ENCODE results near the gene BBX.

- TF ChIP-seq, protein P1, sequence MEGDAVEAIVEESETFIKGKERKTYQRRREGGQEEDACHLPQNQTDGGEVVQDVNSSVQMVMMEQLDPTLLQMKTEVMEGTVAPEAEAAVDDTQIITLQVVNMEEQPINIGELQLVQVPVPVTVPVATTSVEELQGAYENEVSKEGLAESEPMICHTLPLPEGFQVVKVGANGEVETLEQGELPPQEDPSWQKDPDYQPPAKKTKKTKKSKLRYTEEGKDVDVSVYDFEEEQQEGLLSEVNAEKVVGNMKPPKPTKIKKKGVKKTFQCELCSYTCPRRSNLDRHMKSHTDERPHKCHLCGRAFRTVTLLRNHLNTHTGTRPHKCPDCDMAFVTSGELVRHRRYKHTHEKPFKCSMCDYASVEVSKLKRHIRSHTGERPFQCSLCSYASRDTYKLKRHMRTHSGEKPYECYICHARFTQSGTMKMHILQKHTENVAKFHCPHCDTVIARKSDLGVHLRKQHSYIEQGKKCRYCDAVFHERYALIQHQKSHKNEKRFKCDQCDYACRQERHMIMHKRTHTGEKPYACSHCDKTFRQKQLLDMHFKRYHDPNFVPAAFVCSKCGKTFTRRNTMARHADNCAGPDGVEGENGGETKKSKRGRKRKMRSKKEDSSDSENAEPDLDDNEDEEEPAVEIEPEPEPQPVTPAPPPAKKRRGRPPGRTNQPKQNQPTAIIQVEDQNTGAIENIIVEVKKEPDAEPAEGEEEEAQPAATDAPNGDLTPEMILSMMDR (conservative IDR thresholded peaks at IDR 0.05; ENCODE audit: low read depth, low read length), result no peak
- no peak for TF ChIP-seq EZH2 (IDR thresholded peaks at IDR 0.05; ENCODE audit: low read length, unreplicated experiment)
- no peak for TF ChIP-seq EZH2phosphoT487 (IDR thresholded peaks at IDR 0.05; ENCODE audit: borderline replicate concordance, low read length)
Observed at GRCh38 chr3:107701299-107701698, 178.5 kb downstream of the BBX start.
